GM19468 (cell line): ENCODE results near the gene LMO2.

ENCODE experiments used
- ATAC-seq: cut with Tn5 transposase; IDR thresholded peaks from one replicate; pipeline ENCODE4 v1.9.1; 2021; ENCODE audit warnings: mild to moderate bottlenecking, moderate library complexity, moderate number of reproducible peaks; ENCODE audit not compliant: unreplicated experiment; ENCODE audit errors: extremely low read depth

Gene LMO2

DNA sequence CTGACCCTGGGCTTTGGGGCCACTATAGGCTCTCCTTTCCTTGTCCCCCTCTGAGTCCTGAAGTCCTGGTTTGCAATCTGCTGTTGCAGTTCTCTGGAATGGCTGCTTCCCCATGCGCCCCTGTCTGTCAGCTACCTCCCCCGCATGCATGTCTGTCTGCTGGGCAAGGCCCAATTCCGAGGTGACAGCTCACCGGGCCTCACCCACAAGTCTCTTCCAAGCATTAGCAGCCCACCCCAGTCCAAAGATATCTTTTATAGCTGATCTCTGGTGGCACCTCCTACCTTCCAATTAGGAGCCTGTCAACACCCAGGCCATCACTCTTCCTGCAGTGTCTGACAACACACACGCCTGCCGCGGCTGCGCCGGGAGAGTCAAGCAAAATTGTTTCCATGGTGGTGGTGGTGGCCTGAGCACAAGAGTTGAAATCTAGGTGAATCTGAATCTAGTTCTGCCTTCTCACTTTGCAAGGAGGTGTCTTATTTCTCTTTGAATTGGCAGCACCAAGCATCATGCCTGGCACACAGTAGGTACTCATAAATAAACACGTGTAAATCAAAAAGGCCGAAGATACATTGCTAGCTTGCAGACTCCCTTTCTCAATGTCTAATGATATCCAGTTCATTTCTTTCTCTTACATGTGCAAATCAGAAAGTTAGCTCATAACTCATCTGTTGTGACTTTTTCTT is 1.2 kb upstream of the LMO2 start:
- no peak for ATAC-seq

DNA sequence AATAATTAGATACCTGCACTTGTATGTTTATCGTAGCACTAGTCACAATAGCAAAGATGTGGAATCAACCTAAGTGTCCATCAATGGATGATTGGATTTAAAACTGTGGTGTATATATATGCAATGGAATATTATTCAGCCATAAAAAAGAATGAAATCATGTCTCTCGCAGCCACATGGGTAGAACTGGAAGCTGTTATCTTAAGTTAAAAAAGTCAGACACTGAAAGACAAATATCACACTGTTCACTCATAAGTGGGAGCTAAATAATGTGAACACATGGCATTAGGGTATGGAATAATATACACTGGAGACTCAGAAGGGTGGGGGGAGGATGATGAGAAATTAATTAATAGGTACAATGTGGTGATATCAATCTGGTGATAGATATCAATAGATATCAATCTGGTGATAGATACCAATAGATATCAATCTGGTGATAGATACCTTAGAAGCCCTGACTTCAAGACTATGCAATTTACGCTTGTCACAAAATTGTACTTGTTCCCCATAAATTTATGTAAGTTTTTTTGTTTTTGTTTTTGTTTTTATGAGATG is 2.0 kb downstream of the LMO2 start:
- ATAC-seq = no peak

DNA sequence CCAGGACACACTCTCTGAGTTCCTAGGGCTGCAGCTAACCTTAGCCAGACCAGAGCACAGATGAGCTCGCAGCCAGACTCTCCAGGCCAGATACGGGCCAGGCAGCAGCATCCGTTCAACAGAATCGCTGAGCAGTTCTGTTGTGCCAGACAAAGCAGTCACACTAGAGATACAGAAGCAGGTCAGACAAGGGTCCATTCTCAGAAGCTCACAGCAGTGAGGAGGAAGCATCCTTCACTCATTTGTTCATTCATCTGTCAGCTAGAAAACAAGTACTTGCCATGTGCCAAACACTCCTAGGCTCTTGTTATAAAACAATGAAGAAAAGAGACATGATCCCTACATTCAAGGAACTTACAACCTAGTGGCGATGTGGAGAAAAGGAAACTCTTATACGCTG is 2.6 kb downstream of the LMO2 start:
- no peak for ATAC-seq

DNA sequence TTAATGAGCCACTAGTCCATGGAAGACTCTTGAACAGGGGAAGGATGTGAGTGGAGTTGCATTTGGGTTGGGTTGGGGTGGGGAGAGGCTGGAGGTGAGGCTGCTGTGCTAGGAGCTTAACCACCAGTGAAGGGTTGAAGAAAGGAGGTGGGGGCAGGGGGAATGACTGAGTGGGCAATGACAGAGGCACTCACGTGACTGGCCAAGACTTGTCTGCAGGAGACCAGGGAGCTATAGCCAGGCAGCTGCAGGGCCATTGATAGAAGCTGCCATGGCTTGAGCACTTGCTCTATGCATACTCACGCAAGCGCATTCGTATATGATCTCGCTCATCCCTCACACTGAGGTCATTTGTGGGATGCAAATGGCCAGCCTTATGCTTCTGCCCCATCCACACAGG is 4.0 kb downstream of the LMO2 start:
- no peak for ATAC-seq

DNA sequence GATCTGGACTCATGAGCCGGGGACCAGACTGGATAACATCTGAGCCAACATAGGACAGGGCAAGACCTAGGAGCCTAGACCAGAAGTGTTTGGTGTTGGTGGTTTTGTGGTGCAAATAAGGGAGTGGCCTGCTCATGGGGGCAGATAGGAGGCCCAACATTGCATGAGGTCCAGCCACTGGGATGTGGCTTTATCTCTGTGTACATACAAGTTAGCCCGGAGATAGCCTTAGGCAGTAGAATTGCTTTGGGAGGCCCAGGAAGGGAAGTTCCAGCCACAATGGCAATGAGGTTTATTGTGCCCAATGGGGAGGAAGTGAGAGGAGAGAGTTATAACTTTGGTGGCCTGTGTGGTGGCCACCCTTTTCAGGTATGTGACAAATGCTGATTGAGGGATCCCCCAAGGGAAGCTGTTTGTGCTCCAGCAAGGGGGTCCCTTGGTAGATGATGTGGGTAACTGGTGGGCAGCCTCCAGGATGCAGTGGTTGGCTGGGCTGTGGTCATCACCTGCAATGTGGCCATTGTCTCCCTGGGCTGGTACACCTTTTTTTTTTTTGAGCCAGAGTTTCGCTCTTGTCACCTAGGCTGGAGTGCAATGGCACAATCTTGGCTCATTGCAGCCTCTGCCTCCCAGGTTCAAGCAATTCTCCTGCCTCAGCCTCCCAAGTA is 6.4 kb downstream of the LMO2 start:
- ATAC-seq = no peak

DNA sequence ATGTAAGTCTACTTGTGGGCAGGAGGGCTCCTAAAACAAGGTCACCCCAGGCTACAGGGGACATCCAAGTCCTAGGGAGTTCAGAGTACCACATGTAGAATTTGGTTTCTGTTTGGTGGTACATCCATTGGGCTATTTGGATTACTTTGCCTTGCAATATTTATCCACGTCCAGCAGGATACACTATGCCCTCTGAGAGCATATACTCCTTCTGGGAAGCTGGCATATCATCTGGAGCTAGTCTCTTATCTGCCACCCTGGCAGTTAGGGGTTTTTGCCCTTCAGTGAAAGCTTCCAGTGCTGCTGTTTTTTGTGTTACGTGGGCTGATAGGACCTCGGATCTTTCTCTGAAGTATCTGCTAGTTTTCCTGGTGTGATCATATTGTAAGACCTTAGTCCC is 7.3 kb downstream of the LMO2 start:
- ATAC-seq = no peak

DNA sequence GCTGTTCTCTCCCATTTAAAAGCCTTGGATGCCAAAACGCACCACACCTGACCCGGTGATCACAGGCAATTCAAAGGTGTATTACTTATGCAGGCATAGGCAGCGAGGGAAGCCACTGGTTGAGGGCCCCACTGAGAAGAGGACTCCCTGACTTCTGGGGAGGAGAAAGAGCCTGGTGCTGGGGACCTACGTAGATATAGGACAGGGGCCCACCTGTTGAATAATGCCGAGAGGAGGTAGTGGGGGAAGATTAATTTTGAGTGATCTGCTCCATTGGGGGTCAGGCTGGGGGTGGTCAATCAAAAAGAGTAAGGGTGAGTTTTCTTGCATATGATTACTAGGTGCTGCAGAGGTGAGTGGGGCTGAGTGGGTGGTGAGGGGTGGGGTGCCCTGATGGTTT is 7.8 kb downstream of the LMO2 start:
- no peak for ATAC-seq

DNA sequence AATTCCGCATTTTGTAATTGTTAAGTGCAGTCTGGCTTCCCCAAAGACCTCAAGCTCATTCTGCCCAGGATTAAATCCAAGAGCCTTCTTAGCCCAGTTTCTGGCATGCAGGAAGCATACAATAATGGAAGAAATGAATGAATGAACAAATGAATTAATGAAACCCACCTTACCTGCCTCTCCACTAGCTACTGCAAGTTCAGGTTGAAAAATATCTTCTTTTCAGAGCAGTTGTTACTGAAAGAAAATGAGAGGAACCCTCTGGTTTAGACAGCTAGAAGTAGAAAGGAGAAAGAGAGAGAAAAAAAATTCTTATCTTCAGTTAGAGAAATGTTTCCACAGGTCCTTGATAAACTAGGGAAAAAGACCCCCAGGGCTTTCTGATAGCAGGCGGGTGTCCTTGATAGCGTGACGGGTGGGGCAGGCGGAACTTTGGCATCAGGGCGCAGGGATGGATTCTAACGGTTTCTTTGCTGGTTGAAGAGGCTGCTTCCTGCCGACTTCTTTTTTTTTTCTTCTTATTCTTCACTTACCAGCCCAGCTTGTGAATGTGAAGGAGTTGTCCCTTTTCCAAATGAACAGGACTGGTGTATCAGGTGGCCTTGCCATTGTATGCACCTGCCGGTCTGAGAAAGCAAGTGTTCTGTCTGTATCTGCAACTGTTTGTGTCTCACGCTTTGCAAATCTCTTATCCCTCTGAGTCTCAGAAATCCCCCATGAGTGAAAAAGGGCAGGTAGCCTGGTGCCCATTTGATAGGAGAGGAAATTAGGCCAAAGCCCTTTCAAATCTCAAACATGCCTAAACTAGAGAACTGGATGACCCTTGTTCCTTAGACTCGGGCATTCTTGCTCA is 10.0 kb downstream of the LMO2 start:
- ATAC-seq = no peak

DNA sequence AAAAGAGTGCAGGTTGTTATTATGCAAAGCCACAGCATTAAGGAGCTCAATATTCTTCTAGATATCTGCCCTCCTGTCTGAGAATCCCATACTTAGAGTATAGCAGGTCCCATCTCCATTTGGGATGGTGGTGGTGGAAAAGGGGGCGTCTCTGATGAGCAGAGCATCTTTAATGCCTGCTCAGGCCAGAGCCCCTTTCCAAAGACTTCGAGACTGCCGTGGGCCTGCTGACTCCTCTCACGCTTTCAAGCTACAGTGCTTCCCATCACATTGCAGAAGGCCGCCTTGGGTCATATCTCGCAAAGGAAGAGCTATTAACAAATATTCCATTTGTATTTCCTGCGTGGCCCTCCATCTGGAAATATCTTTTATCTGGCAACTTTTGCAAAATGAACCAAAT is 10.9 kb downstream of the LMO2 start:
- no peak for ATAC-seq

DNA sequence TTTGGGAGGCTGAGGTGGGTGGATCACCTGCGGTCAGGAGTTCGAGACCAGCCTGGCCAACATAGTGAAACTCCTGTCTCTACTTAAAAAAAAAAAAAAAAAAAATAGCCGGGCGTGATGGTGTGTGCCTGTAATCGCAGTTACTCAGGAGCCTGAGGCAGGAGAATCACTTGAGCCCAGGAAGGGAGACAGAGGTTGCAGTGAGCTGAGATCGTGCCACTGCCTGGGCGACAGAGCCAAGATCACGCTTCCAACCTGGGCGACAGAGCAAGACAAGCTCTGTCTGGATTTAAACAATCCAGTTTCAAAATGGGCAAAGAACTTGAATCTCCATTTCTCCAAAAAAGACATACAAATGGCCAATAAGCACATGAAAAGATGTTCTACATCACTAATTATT is 12.5 kb downstream of the LMO2 start:
- ATAC-seq = no peak

DNA sequence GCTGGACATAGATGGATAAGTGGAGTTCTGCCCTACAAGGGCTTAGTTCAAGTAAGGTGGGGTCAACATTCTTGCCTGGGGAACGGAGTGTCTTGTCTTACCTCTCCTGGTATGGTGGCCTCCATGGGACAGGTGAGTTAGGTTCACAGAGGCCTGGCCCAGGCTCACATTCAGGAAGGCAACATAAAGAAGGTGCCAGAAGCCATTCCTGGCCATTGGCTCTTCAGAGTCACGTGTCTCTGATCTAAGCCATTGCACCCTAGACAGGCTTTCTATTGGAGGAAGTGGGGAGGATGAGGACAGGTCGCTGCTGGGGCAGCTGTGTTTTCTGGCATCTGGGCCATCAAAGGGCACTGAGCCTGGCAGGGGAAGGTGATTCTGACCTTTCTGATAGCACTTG is 14.8 kb downstream of the LMO2 start:
- no peak for ATAC-seq

DNA sequence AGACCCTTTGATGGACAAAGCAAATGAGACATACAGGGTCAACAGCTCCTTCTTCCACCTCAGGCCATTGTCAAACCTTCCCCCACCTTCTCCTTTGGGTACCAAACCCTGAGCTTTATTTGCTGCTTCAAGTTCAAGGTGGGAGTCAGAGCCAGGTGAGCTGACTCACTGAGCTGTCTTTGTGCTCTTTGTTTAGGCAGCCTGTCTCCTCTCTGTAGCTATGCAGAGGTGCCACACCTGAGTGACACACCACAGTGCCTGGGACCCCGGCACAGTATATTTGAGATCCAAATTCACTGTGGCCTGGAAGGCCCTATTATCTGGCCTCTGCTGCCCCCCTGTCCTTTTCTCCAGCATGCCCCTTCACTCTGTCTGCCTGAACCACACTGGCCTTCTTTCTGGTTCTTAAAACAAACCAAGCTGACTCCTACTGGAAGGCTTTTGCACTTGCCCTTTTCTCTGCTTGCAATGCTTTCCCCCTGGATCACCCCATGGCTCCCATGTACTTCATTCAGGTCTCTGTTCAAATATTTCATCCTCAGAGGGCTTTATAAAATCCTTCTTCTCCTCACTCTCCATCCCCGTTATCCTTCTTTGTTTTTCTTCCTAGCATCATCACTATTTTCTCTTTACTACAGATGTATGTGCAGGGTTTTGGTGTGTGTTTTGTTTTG is 16.1 kb downstream of the LMO2 start:
- ATAC-seq = no peak

DNA sequence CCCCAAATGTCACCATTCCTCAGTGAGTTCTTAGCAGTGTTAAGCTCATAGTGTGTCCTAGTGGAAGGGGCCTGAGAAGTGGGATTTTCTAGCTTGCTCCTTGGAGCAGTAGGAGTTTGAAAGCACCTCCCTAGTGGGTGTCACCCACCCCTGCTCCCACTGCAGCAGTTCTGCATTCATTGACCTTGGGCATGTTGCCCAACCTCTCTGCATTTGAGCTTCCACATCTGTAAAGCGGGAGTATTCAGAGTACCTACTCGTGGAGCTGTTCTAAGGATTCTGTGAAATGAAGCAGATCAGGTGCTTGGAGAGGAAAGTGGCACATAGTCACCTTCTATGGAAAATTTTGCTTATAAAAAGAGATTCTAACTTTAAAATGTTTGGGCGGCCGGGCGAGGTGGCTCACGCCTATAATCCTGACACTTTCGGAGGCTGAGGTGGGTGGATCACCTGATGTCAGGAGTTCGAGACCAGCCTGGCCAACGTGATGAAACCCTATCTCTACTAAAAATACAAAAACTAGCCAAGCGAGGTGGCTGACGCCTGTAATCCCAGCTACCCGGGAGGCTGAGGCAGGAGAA is 16.9 kb downstream of the LMO2 start:
- ATAC-seq = no peak

DNA sequence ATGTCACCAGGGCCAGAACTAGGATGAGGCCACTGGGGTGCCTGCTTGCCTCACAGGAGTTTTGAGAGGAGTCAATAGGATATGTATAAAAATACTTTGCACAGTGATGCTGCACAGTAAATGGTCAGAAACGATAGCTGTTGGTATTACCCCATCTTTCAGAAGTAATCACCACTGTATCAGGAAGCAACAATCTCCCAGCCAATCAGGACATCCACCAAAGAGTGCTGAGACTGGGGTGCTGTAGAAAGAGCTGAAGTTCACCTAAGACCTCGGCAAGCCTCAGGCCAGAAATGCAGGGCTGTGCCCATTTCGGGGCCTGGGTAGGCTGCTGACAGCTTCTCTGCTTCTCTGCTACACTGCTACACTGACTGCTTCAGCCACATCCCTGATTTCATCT is 17.4 kb downstream of the LMO2 start:
- ATAC-seq = no peak

DNA sequence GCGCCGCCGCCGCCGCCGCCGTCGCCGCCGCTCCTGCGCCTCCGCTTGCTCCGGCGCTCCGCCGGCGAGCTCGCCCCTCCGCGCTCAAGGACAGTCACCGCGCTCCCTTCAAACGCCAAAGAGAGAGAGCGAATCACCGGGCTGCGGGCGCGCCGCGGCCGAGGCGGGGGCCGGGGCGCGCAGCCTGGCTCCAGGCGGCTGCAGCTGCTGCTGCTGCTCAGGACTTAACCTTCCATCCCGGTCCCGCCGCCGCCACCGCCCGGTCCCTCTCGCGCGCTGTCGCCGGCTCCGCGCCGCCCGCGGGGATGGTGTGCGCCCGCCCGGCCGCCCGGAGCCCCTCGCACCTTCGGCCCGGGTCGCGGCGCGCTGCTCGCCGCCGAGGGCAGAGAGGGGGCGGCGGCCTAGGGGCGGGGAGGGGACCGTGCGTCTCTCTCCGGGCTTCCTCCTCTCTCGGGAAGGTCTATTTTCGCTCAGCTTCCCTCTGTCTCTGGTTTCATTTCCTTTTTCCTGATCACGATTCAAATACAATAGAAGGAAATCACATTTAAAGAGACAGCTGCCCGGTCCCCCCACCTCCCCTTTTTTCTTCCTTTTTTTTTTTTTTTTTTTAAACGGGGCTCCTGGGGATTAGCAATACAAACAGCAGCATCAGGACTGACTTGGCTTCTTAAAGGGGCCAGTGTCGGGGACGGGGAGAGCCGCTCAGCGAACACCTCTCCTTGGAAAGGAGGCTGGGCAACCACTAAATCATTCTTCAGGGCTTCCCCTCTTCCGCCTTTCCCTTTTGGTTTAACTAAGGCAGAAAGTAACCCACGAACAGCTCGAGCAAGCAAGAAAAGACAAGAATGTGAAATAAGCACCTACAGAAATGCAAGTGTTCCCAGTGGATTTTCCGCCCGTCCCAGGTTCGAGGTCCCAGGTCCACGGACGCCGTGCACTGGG is 22.1 kb downstream of the LMO2 start:
- no peak for ATAC-seq

DNA sequence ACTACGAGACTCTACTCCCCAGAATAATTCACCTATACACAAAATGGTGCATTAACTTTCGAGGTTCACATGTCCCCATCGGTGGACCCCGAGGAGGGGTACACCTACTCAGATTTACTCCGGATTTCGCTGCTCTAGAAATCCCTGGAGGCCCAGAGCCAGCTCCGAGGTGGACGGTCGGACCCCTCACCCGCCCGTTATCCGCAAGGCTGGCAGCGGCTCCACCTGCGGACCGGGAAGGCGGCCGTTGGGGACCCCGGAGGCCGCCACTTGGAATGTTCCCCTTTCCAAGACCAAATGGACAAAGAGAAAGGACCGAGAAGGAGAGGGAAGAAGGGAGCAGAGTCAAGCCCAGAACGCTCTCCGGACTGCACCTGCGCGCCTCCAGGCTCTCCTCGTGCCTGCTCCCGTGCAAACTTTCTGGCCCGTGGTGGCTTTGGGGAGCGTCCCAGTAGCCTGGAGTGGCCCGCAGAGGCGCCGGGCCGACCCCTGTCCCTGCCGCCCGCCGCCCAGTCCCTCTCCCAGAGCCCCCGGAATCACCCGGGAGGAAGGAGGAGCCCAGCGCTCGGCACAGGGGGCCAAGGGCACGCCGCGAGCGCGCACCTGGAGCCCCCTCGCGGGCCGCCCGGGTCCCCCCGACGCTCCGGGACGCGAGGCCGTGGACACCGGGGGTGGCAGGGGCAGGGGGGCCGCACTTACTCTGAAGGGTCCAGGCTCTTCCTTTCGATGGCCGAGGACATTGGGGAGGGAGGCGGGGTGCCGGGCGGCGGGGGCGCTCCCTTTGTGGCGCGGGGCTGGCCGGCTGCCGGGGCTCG is 23.0 kb downstream of the LMO2 start:
- ATAC-seq = no peak

DNA sequence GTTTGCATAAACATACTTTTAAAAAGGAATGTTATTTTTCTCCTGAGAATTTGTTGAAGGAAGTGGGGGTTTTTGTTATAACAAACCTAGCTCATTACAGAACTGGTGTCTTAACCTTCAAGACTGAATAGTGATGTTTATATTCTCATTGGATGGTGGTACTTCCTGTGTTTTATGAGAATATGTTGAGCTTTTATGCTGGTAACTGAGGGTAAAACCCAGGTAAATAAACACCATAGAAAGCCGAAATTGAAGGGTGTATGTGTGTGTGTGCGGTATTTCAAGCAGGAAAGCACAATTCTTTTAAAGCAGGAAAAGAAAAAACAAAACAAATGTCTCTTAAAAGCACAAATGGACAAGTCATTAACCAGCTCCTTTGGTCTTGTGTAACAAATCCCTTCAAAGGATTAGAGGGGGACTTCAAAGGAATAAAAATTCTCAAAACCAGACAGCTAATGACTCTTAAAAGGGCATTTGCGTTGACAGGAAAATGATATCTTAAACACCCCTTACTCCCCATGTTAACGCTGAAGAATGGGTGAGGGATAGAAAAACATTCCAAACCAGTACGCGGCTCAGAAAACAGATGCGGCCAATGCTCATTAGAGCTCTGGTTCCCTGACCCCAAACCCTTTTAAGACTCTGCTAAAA is 23.8 kb downstream of the LMO2 start:
- ATAC-seq = no peak

DNA sequence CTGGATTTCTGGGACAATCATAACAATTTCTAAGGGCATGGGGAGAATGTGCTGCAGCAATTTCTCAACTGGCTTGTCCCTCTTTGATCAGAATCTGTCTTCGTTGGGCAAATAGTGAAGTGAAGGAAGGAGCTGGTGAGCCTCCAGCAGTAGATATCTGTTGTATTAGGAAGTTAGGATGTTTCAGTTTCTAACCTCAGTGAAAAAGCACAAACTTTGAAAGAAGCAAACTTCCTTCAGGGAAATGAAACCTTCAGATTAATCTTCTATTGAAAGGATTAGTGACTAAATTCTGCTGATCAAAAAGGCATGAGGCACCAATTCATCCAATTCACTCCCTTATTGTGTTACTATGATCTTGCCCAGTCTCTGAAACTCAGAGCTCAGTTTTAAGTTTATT is 24.3 kb downstream of the LMO2 start:
- no peak for ATAC-seq
